ENCODE data around the gene TMPRSS3.

TMPRSS3 gene

GRCh38 chr21:42387164-42387563, 8.7 kb downstream of the TMPRSS3 start:
- no peak for DNase-seq

GRCh38 chr21:42386034-42386591, 9.7 kb downstream of the TMPRSS3 start:
- DNase-seq, result no peak

- no peak for DNase-seq
Measured at GRCh38 chr21:42385619-42386018, 10.2 kb downstream of the TMPRSS3 start.

- no peak for DNase-seq
Measured at GRCh38 chr21:42384989-42385388, 10.9 kb downstream of the TMPRSS3 start.

- DNase-seq, result peak; percentile 3
Measured at GRCh38 chr21:42384156-42384945, 11.5 kb downstream of the TMPRSS3 start.

GRCh38 chr21:42383331-42383730, 12.5 kb downstream of the TMPRSS3 start:
- no peak for DNase-seq

- DNase-seq, result no peak
Measured at GRCh38 chr21:42382915-42383314, 12.9 kb downstream of the TMPRSS3 start.

GRCh38 chr21:42381347-42381984, 14.4 kb downstream of the TMPRSS3 start:
- DNase-seq, result no peak

- DNase-seq, result no peak
Measured at GRCh38 chr21:42379426-42380215, 16.2 kb downstream of the TMPRSS3 start.

GRCh38 chr21:42378418-42378817, 17.4 kb downstream of the TMPRSS3 start:
- no peak for DNase-seq

- no peak for DNase-seq
Measured at GRCh38 chr21:42377951-42378340, 17.9 kb downstream of the TMPRSS3 start.

- DNase-seq, result no peak
Measured at GRCh38 chr21:42377211-42377950, 18.5 kb downstream of the TMPRSS3 start.

- no peak for DNase-seq
Measured at GRCh38 chr21:42376338-42376982, 19.4 kb downstream of the TMPRSS3 start.

GRCh38 chr21:42375966-42376337, 19.9 kb downstream of the TMPRSS3 start:
- no peak for DNase-seq

GRCh38 chr21:42375506-42375905, 20.3 kb downstream of the TMPRSS3 start:
- DNase-seq, result no peak

- no peak for DNase-seq
Measured at GRCh38 chr21:42374864-42375499, 20.9 kb downstream of the TMPRSS3 start.

- no peak for DNase-seq
Measured at GRCh38 chr21:42374457-42374856, 21.4 kb downstream of the TMPRSS3 start.

GRCh38 chr21:42373908-42374455, 21.9 kb downstream of the TMPRSS3 start:
- no peak for DNase-seq

GRCh38 chr21:42373196-42373907, 22.5 kb downstream of the TMPRSS3 start:
- DNase-seq, result no peak

- DNase-seq, result no peak
Measured at GRCh38 chr21:42370894-42371654, 24.8 kb downstream of the TMPRSS3 start.
